Kidney epithelial cell (primary cell): ENCODE data around the gene COL4A1. TPM values are rescaled to one million over a fixed set of nuclear protein-coding genes. Genes with fewer than 3 reads are reported as not detected.

Experiments used
- DNase-seq: peaks from one replicate; pipeline ENCODE4 v3.0.0-alpha.2; 2010; ENCODE audit warnings: low read depth
- H3K27me3 ChIP-seq: 2 replicates; pipeline ENCODE4 v1.6.0; 2011; ENCODE audit warnings: low read length; ENCODE audit not compliant: control insufficient read depth, insufficient read depth
- H3K36me3 ChIP-seq: 2 replicates; pipeline ENCODE4 v1.5.1; 2011; ENCODE audit warnings: low read length; ENCODE audit not compliant: control insufficient read depth, insufficient read depth
- H3K4me3 ChIP-seq: 2 replicates; pipeline ENCODE4 v1.5.1; 2011; ENCODE audit warnings: low read depth, mild to moderate bottlenecking, control low read depth, low read length
- total RNA-seq: library from RNA; depleted of rRNA; stranded (reverse); fragments of >200 nt; gene quantifications from 2 replicates; pipeline ENCODE4 v1.2.3, GENCODE V29; 2015
- TF ChIP-seq, protein P1 (sequence below): IDR thresholded peaks from 2 replicates; pipeline ENCODE4 v1.5.1; 2011; ENCODE audit warnings: mild to moderate bottlenecking, moderate library complexity, low read length, control low read depth, inconsistent platforms; ENCODE audit not compliant: insufficient read depth, poor library complexity, severe bottlenecking

Gene COL4A1
- total RNA-seq, 1 donor from 2014 or later = 1,018 TPM

DNA sequence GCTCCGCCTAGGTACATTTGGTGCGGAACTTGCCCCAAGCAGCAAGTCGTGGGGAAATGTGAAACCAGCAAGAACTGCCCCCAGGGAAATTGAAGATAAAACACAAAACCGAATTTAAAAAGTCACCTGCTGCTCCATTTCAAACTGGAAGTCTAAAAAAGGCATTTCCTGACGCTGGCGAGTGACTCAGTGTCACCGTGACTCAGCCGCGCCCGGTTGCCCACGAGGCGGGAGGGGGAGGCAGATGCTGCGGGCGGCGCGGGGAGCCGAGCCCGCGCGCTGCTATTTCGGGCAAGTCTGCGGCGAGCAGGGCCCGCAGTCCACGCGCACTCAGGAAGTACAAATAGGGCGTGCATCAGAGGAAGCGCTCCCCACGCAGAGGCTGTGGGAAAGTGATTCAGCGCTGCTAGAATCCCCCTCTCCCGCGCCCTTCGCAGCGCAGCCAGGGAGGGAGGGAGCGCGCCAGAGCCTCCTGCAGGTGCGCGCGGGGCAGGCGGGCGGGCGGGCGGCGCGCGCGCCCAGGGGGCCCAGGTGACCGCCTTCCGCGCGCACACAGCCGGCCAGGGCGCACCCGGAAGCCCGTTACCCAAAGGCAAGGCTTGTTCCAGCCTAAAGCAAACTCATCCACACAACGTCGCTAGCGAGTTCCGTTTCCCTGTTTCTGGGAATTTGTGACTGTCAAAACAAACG, 168.8 kb downstream of the COL4A1 start:
- Histone ChIP-seq H3K27me3 (no peaks in the 10 kb centered on the region), H3K4me3 (peak overlapping the region; percentile 53), H3K36me3 (no peaks in the 10 kb centered on the region)
- DNase-seq = peak; percentile 56
- TF ChIP-seq, protein P1, sequence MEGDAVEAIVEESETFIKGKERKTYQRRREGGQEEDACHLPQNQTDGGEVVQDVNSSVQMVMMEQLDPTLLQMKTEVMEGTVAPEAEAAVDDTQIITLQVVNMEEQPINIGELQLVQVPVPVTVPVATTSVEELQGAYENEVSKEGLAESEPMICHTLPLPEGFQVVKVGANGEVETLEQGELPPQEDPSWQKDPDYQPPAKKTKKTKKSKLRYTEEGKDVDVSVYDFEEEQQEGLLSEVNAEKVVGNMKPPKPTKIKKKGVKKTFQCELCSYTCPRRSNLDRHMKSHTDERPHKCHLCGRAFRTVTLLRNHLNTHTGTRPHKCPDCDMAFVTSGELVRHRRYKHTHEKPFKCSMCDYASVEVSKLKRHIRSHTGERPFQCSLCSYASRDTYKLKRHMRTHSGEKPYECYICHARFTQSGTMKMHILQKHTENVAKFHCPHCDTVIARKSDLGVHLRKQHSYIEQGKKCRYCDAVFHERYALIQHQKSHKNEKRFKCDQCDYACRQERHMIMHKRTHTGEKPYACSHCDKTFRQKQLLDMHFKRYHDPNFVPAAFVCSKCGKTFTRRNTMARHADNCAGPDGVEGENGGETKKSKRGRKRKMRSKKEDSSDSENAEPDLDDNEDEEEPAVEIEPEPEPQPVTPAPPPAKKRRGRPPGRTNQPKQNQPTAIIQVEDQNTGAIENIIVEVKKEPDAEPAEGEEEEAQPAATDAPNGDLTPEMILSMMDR = no peak

DNA sequence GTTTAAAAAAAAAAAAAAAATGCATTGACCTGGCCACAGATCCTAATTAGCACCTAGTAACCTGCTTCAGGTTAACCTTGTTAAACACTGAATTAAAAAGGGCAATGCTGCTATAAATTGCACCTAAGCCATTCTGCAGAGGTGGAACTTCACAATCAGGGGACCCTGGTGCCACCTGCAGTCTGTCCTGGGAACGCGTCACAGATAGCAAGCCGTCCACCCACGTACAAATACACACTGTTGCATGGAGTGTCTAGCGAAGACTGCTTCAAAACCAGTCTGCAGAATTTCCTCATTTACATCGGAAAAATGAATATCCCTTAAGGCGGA, 169.3 kb downstream of the COL4A1 start:
- TF ChIP-seq, protein P1 = peak; percentile 32
- Histone ChIP-seq H3K36me3 (no peaks in the 10 kb centered on the region), H3K27me3 (no peaks in the 10 kb centered on the region), H3K4me3 (peak overlapping the region; percentile 53)
- peak; percentile 26 for DNase-seq

DNA sequence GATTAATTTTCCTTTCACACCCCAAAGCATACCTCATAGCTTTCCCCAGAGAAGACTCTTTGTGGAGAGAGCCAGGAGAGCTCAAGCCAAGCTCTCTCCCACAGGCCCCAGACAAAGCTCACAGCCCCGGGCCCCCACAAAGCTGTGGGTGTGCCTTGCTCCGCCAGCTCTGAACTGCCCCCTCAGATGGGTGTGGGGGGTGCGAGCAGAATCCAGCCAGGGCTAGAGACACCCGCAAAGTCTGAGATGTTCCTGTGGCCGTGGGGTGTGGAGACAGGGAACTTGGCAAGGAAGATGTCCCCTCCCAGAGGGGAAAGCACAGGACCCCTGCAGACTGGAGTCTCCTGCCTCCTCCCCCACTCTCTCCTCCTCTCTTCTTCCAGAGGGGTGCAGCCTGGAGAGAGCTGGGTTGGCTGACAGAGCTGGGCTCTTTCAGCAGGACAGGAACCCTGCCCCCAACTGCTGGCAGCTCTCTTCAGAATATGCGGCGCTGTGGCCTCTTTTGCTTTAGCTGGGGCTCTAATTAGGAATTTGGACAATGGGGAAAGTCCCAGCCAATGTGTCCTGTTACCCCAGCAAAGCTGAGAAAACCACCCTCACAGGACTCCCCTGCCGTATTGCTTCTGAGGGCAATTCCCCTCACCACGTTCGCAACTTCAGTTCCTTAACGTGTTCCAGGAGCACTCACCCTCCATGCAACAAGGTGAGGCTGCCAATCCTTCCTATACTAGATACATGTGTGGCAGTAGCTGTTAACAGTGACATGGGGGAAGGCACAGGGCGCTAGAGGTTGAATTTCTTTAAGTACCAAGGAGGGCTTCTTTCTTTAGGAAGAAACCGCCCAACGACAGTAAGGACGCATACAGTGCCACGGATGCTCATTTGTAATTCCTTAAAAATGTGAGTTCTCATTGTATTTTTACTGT, 170.0 kb downstream of the COL4A1 start:
- no peaks in the 10 kb centered on the region for H3K36me3 ChIP-seq
- no peak for DNase-seq
- no peaks in the 10 kb centered on the region for H3K27me3 ChIP-seq
- H3K4me3 ChIP-seq = no peak overlapping the region
- TF ChIP-seq, protein P1 = no peak

DNA sequence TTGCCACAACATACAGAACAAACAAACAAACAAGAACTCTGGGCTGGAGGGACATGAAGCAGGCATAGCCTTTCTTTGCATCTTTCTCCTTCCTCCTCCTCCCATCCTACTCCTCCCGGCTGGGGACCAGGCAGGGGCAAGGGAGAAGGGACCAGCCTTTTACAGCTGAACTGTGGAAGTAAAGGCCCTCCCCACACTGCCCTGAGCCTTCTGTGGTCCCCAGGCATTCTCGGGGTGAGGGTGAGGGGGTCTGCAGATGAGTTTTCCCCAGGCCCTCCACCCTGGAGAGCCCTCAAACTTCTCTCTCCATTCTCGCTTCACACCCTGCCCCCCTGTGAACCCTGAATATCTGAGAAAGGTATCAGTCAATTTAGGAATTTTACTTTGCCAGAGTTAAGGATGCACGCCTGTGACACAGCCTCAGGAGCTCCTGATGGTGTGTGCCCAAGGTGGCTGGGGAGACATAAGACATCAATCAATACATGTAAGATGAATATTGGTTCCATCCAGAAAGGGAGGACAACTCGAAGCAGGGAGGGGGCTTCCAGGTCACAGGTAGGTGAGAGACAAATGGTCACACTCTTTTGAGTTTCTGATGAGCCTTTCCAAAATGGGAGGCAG, 170.9 kb downstream of the COL4A1 start:
- TF ChIP-seq, protein P1 = no peak
- no peak overlapping the region for H3K4me3 ChIP-seq
- no peaks in the 10 kb centered on the region for H3K27me3 ChIP-seq
- no peaks in the 10 kb centered on the region for H3K36me3 ChIP-seq
- DNase-seq = no peak

DNA sequence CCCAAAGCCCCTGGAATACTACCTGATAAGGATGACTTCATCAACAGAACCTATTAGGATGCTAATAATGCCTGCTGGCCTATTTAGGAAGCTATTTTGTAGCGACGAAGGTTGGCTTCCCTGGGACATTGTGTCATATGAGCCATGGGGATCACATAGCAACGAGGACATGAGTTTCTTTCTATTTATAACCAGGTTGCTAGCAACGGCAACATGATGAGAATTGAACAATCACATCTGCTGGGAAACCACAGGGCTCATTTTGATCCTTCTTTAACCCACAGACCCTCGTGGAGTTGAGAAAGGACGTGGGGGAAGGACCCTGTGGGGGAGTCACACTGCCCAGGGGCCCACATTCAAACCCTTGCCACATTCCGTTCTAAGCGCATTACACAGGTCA, 172.2 kb downstream of the COL4A1 start:
- H3K4me3 ChIP-seq = no peak overlapping the region
- H3K36me3 ChIP-seq = no peaks in the 10 kb centered on the region
- TF ChIP-seq, protein P1 = no peak
- no peak for DNase-seq
- no peaks in the 10 kb centered on the region for H3K27me3 ChIP-seq
